CD4-positive, alpha-beta T cell treated with Interleukin-15 for 1 hour (primary cell): ENCODE measurements around the gene CXCL8.
"Not testable (repeated sequence)": the region's sequence is repeated elsewhere in the genome, so short reads cannot be mapped to it uniquely, and the experiment has no call there.

Experiments used
- DNase-seq: peaks from one replicate; pipeline ENCODE4 v3.0.0-alpha.2; 2020

CXCL8 gene

DNA sequence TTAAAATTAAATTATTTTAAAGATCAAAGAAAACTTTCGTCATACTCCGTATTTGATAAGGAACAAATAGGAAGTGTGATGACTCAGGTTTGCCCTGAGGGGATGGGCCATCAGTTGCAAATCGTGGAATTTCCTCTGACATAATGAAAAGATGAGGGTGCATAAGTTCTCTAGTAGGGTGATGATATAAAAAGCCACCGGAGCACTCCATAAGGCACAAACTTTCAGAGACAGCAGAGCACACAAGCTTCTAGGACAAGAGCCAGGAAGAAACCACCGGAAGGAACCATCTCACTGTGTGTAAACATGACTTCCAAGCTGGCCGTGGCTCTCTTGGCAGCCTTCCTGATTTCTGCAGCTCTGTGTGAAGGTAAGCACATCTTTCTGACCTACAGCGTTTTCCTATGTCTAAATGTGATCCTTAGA lies at the start of gene CXCL8:
TSS of gene CXCL8 (plus strand) at position 217 of the 426 bp plus-strand sequence. CDS start at position 307, 90 bp downstream.
- DNase-seq, result peak; percentile 69

DNA sequence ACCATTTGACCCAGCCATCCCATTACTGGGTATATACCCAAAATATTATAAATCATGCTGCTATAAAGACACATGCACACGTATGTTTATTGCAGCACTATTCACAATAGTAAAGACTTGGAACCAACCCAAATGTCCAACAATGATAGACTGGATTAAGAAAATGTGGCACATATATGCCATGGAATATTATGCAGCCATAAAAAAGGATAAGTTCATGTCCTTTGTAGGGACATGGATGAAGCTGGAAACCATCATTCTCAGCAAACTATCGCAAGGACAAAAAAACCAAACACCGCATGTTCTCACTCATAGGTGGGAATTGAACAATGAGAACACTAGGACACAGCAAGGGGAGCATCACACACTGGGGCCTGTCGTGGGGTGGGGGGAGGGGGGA lies 49.2 kb upstream of the CXCL8 start:
- not testable (repeated sequence) for DNase-seq

- DNase-seq, result no peak
Measured at GRCh38 chr4:73691759-73692158, 48.6 kb upstream of the CXCL8 start.

DNA sequence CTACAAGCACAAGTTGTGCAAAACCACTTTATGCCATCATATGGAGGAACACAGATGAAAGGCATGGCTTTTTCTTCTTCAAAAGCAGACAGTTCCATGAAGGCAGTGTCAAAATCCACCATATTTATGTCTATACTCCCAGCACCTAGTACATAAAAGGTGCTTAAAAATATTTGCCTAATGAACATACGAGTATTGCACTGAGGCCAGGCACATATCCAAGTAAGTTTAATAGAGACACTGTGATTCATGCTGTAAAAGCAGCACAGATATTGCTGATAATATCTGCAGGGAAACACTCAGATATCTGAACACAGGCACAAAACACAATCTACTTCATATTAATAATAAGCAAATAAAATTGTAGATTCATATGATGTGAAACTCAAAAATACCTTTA lies 48.1 kb upstream of the CXCL8 start:
- DNase-seq, result no peak

- DNase-seq, result no peak
Measured at GRCh38 chr4:73692701-73693100, 47.7 kb upstream of the CXCL8 start.

DNA sequence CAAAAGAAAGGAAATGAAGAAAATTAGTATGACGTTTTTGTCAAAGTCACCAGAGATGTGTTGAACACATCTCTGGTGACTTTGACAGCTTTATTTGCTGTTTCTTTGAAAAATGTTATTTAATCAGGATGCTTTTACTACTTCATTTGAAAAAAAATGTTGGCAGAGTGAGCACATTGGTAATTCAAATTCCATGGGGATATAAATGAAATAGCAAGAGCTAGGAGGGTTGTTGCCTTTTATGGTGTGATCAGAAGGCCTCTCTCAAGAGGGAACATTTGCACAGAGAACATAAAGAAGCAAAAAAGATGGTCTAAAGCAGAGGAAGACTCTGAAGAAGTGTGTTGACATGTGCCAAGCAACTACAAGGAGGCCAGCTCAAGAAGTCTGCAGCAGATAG lies 46.6 kb upstream of the CXCL8 start:
- no peak for DNase-seq

DNA sequence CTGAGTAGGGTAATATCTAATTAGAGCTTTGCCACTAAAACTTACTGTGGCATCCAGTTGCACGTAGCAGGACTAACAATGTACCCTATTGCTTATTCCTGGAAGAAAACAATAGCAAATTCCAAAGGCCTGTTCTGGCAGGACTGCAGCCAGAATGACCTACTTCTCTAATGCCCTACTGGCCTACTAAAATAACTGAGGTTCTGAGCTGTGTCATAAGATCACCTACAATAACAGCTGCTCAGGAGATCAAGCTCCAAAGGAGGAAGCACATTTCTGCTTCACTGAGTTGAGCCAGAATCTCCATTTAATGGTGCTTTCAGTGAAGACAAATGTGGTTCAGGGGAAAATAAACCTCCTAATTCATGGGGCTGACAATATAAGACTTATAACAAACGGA lies 42.2 kb upstream of the CXCL8 start:
- no peak for DNase-seq

- no peak for DNase-seq
Measured at GRCh38 chr4:73701116-73701515, 39.3 kb upstream of the CXCL8 start.

- DNase-seq, result no peak
Measured at GRCh38 chr4:73702796-73703287, 37.5 kb upstream of the CXCL8 start.

DNA sequence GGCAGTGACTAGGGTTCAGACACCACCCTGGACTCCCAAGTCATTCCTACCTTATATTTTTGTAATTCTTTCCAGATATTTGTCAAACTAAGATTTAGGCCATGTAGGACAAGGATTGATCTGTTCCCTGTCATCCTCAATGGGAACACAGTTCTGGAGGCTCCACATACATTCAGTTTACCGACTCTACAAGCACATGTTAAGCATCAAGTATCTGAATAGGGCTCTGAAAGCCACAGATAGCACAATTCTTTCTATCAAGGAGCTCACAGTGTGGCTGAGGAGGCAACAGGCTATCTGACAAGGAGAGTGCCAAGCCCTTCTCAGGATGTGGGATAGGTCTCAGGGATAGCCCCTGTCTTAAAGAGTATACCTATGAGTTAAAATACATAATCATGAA lies 37.0 kb upstream of the CXCL8 start:
- no peak for DNase-seq

- DNase-seq, result peak; percentile 77
Measured at GRCh38 chr4:73704314-73705055, 35.9 kb upstream of the CXCL8 start.

- DNase-seq, result no peak
Measured at GRCh38 chr4:73705056-73705432, 35.3 kb upstream of the CXCL8 start.

GRCh38 chr4:73705721-73706120 lies 34.6 kb upstream of the CXCL8 start:
- no peak for DNase-seq

DNA sequence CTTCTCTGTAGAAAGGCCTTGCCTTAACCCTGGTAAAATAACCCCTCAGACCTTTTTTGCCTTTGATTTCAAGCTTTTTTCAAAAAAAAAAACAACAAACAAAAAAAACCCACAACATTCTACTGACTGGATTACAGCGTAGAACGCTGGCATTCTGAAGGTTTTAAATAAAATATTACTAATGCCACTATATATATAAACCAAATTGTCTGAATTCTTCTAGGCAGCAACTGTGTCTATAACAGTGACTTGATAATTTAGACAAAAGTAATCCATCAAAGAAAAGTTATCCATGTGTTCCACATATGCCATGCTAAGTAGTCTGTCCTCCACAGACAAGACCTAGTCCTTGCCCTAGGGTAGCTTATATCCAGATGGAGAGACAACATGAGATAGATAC lies 33.6 kb upstream of the CXCL8 start:
- no peak for DNase-seq

GRCh38 chr4:73707269-73707875 lies 33.0 kb upstream of the CXCL8 start:
- no peak for DNase-seq

- no peak for DNase-seq
Measured at GRCh38 chr4:73707918-73708577, 32.3 kb upstream of the CXCL8 start.

GRCh38 chr4:73709451-73710033 lies 30.8 kb upstream of the CXCL8 start:
- no peak for DNase-seq

DNA sequence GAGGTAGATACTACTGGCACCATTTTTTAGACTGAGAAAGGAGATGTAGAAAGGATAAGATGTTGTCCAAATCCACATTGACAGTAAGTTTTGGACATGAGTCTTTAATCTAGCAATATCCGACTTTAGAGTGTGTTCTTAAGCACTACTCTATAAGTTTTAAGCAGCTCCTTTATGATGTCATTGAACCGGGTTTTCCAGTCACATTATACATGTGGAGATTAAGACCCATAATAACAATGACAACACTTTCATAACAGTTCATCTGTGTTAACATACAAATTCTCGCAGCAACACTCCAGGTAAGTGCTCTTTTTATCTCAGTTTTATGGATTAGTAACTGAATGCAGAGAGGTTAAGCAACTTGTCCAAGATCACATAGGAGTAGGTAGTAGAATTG lies 30.3 kb upstream of the CXCL8 start:
- no peak for DNase-seq

- no peak for DNase-seq
Measured at GRCh38 chr4:73711989-73712388, 28.4 kb upstream of the CXCL8 start.

- no peak for DNase-seq
Measured at GRCh38 chr4:73713650-73714049, 26.7 kb upstream of the CXCL8 start.

- no peak for DNase-seq
Measured at GRCh38 chr4:73714647-73715046, 25.7 kb upstream of the CXCL8 start.

DNA sequence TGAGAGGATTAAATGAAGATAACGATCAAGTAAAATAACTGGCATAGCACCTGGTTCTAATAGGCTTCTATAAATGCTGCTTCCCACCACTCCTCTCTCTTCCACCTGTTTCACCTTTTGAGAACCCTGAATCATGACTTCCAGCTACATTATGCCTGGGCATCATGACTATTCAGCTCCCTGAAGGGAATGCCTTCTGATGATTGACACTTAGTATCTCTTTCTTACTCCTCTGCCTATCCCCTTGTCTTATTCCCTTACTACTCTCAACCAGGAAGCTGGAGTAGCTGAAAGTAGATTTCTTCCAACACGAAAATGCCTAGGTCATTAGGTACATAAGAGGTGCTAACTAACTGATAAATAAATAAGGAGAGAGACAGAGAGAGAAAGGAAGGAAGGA lies 24.7 kb upstream of the CXCL8 start:
- DNase-seq, result no peak
